Liver (tissue), 9 donors: ENCODE measurements around the gene KIF22. TPM values are rescaled to one million over a fixed set of nuclear protein-coding genes. Genes with fewer than 3 reads are reported as not detected.

ENCODE experiments used
- DNase-seq: peaks from one replicate; pipeline ENCODE4 v3.0.0-alpha.2; 2017; ENCODE audit warnings: low spot score
- H3K27ac ChIP-seq, 2 donors: one replicate each; pipeline ENCODE4 v1.7.0; 2013; ENCODE audit warnings: inconsistent platforms in 2 of 2, low read length in 2 of 2, control low read depth in 1 of 2, low read depth in 1 of 2, mild to moderate bottlenecking in 1 of 2
- H3K27me3 ChIP-seq, 4 donors: one replicate each; pipeline versions ENCODE4 v1.6.1 to v1.7.0; 2013; ENCODE audit warnings: low read length in 3 of 4, inconsistent platforms in 1 of 4, mild to moderate bottlenecking in 1 of 4, moderate library complexity in 1 of 4; ENCODE audit not compliant: control insufficient read depth in 4 of 4, insufficient read depth in 4 of 4
- H3K36me3 ChIP-seq, 4 donors: one replicate each; pipeline versions ENCODE4 v1.6.1 to v1.7.0; 2013; ENCODE audit warnings: low read length in 3 of 4, mild to moderate bottlenecking in 3 of 4, low read depth in 1 of 4, moderate library complexity in 1 of 4; ENCODE audit not compliant: control insufficient read depth in 4 of 4, insufficient read depth in 3 of 4
- H3K4me1 ChIP-seq, 4 donors: one replicate each; pipeline versions ENCODE4 v1.6.1 to v1.7.0; 2013; ENCODE audit warnings: low read length in 3 of 4, mild to moderate bottlenecking in 3 of 4, moderate library complexity in 1 of 4; ENCODE audit not compliant: control insufficient read depth in 4 of 4, insufficient read depth in 4 of 4
- H3K4me3 ChIP-seq, 3 donors: one replicate each; pipeline versions ENCODE4 v1.6.1 to v1.7.0; 2013; ENCODE audit warnings: low read length in 3 of 3, control low read depth in 1 of 3, low read depth in 1 of 3, mild to moderate bottlenecking in 1 of 3
- H3K9ac ChIP-seq, 2 donors: one replicate each; pipeline ENCODE4 v1.7.0; 2013; ENCODE audit warnings: low read length in 2 of 2, mild to moderate bottlenecking in 2 of 2, moderate library complexity in 2 of 2, control low read depth in 1 of 2, low read depth in 1 of 2
- H3K9me3 ChIP-seq, 4 donors: one replicate each; pipeline versions ENCODE4 v1.6.1 to v1.7.0; 2013; ENCODE audit warnings: low read length in 3 of 4; ENCODE audit not compliant: control insufficient read depth in 4 of 4
- EGR1 ChIP-seq, 2 donors: IDR thresholded peaks; 2 replicates each; pipeline ENCODE4 v1.6.1; 2016 to 2018; ENCODE audit warnings: antibody characterized with exemption in 2 of 2, low read depth in 2 of 2
- FOXA2 ChIP-seq: IDR thresholded peaks from 2 replicates; pipeline ENCODE4 v1.6.1; 2016; ENCODE audit warnings: antibody characterized with exemption
- HNF4A ChIP-seq, 2 donors: conservative IDR thresholded peaks; 2 replicates each; pipeline ENCODE4 v1.6.1; 2016; ENCODE audit warnings: antibody characterized with exemption in 2 of 2, mild to moderate bottlenecking in 2 of 2
- NR2F2 ChIP-seq: IDR thresholded peaks from 2 replicates; pipeline ENCODE4 v1.6.1; 2016; ENCODE audit warnings: antibody characterized with exemption
- RAD21 ChIP-seq, 2 donors: IDR thresholded peaks; 2 replicates each; pipeline ENCODE4 v1.6.1; 2016; ENCODE audit warnings: antibody characterized with exemption in 2 of 2, mild to moderate bottlenecking in 2 of 2
- RXRA ChIP-seq, 2 donors: IDR thresholded peaks; 2 replicates each; pipeline ENCODE4 v1.6.1; 2017 to 2018; ENCODE audit warnings: antibody characterized with exemption in 2 of 2, mild to moderate bottlenecking in 1 of 2
- SP1 ChIP-seq: IDR thresholded peaks from 2 replicates; pipeline ENCODE4 v1.6.1; 2018; ENCODE audit warnings: antibody characterized with exemption, mild to moderate bottlenecking
- TAF1 ChIP-seq: conservative IDR thresholded peaks from 2 replicates; pipeline ENCODE4 v1.6.1; 2016; ENCODE audit warnings: antibody characterized with exemption, mild to moderate bottlenecking
- WGBS: extraction: QIAGEN DNeasy Blood & Tissue Kit; methylation state at CpG from one replicate; pipeline ENCODE4 v1.1.7; 2013; 5-methylcytosine and 5-hydroxymethylcytosine counted together
- polyA plus RNA-seq, 2 donors: library from polyadenylated mRNA; stranded (reverse) in 1 of 2; unstranded in 1 of 2; fragments of 200-250 nt in 1 of 2; fragments of >200 nt in 1 of 2; fragmentation: Nextera tagmentation in 1 of 2; extraction: Ambion mirVana in 1 of 2; gene quantifications; one replicate each; pipeline versions ENCODE4 v1.2.1 to v1.2.3, GENCODE V29; 2013 to 2015
- total RNA-seq, 2 donors: library from RNA; depleted of rRNA; stranded (reverse); fragments of >200 nt; gene quantifications; one replicate each; pipeline ENCODE4 v1.2.3, GENCODE V29; 2014
- TF ChIP-seq, protein P1 (sequence below): IDR thresholded peaks from 2 replicates; pipeline ENCODE4 v1.6.1; 2016; ENCODE audit warnings: antibody characterized with exemption, mild to moderate bottlenecking
- TF ChIP-seq, protein P2 (sequence below): fragments of 150-350 bp; IDR thresholded peaks from 2 replicates; pipeline ENCODE4 v1.5.1; 2017; ENCODE audit warnings: improper control_type of control experiment, low read depth, low read length; ENCODE audit not compliant: missing input control
- TF ChIP-seq, protein P3 (sequence below): IDR thresholded peaks from 2 replicates; pipeline ENCODE4 v1.6.1; 2016; ENCODE audit warnings: antibody characterized with exemption
- donor health status: healthy.
- donor health status: healthy.
- donor health status: healthy.
- donor health status: healthy.
- donor health status: healthy.

The KIF22 gene
- total and polyA plus RNA-seq, 4 donors = 15.0 to 80.1 (median 49.3) TPM

DNA sequence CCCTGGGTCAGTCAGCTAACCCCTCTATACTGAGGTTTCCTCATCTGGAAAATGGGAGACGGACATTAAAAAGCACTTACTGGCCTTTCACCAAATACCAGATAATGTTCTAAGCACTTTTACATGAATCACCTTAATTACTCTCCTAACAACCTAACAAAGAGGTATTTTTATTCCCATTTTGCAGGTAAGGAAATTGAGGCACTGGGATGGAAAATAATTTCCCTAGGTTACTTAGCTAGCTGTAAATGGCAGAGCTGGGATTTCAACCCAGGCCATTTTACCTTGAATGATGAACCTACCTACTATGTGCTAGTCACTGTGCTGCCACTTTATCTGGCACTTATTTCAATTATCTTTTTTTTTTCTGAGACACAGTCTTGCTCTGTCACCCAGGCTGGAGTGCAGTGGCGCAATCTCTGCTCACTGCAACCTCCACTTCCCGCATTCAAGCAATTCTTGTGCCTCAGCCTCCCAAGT, 3.7 kb downstream of the KIF22 start:
- no peak for DNase-seq
- Histone ChIP-seq H3K36me3 (peaks cover 0 to 17% (median 5%) of the 10 kb centered on the region in 4 donors), H3K27ac (no peak overlapping the region), H3K27me3 (no peaks in the 10 kb centered on the region), H3K9ac (no peak overlapping the region), H3K4me3 (no peak overlapping the region), H3K9me3 (no peaks in the 10 kb centered on the region), H3K4me1 (peaks cover 3 to 22% (median 12%) of the 10 kb centered on the region in 4 donors)
- TF ChIP-seq RAD21 (IDR thresholded peaks at IDR 0.05) (no peak), FOXA2 (no peak), TAF1 (no peak), HNF4A (conservative IDR thresholded peaks at IDR 0.05) (no peak), RXRA (IDR thresholded peaks at IDR 0.05) (no peak), EGR1 (IDR thresholded peaks at IDR 0.05; ENCODE audit: low read depth in 2 of 2) (no peak)
- TF ChIP-seq, protein P1, sequence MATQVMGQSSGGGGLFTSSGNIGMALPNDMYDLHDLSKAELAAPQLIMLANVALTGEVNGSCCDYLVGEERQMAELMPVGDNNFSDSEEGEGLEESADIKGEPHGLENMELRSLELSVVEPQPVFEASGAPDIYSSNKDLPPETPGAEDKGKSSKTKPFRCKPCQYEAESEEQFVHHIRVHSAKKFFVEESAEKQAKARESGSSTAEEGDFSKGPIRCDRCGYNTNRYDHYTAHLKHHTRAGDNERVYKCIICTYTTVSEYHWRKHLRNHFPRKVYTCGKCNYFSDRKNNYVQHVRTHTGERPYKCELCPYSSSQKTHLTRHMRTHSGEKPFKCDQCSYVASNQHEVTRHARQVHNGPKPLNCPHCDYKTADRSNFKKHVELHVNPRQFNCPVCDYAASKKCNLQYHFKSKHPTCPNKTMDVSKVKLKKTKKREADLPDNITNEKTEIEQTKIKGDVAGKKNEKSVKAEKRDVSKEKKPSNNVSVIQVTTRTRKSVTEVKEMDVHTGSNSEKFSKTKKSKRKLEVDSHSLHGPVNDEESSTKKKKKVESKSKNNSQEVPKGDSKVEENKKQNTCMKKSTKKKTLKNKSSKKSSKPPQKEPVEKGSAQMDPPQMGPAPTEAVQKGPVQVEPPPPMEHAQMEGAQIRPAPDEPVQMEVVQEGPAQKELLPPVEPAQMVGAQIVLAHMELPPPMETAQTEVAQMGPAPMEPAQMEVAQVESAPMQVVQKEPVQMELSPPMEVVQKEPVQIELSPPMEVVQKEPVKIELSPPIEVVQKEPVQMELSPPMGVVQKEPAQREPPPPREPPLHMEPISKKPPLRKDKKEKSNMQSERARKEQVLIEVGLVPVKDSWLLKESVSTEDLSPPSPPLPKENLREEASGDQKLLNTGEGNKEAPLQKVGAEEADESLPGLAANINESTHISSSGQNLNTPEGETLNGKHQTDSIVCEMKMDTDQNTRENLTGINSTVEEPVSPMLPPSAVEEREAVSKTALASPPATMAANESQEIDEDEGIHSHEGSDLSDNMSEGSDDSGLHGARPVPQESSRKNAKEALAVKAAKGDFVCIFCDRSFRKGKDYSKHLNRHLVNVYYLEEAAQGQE = no peak
- TF ChIP-seq, protein P2, sequence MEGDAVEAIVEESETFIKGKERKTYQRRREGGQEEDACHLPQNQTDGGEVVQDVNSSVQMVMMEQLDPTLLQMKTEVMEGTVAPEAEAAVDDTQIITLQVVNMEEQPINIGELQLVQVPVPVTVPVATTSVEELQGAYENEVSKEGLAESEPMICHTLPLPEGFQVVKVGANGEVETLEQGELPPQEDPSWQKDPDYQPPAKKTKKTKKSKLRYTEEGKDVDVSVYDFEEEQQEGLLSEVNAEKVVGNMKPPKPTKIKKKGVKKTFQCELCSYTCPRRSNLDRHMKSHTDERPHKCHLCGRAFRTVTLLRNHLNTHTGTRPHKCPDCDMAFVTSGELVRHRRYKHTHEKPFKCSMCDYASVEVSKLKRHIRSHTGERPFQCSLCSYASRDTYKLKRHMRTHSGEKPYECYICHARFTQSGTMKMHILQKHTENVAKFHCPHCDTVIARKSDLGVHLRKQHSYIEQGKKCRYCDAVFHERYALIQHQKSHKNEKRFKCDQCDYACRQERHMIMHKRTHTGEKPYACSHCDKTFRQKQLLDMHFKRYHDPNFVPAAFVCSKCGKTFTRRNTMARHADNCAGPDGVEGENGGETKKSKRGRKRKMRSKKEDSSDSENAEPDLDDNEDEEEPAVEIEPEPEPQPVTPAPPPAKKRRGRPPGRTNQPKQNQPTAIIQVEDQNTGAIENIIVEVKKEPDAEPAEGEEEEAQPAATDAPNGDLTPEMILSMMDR = no peak
- 98% methylated on average over 3 of the region's 3 CpGs for WGBS

DNA sequence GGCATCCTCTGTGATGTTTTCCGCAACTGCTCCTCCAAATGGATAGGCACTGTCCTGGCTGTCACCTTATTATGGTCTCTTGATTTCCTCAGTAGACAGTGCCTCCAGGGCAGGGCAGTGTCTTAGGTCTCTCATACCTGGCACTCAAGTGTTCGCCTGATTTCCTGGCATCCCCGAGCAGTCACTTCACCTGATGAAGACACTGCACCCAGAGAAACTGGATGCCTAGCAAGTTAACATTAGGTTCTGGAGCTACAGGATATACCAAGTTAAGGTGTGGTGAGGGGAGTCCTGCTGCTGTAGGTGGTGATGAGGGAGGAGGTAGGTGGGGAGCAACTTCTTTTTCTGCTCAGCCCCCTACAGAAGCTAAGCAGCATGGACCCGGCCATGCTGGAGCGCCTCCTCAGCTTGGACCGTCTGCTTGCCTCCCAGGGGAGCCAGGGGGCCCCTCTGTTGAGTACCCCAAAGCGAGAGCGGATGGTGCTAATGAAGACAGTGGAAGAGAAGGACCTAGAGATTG, 11.9 kb downstream of the KIF22 start:
- Histone ChIP-seq H3K4me3 (no peak overlapping the region), H3K27me3 (no peaks in the 10 kb centered on the region), H3K9ac (no peak overlapping the region), H3K27ac (no peak overlapping the region), H3K36me3 (peaks cover 0 to 20% (median 6%) of the 10 kb centered on the region in 4 donors), H3K9me3 (no peaks in the 10 kb centered on the region), H3K4me1 (peaks cover 5 to 17% (median 11%) of the 10 kb centered on the region in 4 donors)
- 96% methylated on average over 8 of the region's 8 CpGs for WGBS
- TF ChIP-seq HNF4A (conservative IDR thresholded peaks at IDR 0.05) (no peak), RXRA (IDR thresholded peaks at IDR 0.05) (no peak), SP1 (no peak), NR2F2 (no peak)
- TF ChIP-seq, protein P3, sequence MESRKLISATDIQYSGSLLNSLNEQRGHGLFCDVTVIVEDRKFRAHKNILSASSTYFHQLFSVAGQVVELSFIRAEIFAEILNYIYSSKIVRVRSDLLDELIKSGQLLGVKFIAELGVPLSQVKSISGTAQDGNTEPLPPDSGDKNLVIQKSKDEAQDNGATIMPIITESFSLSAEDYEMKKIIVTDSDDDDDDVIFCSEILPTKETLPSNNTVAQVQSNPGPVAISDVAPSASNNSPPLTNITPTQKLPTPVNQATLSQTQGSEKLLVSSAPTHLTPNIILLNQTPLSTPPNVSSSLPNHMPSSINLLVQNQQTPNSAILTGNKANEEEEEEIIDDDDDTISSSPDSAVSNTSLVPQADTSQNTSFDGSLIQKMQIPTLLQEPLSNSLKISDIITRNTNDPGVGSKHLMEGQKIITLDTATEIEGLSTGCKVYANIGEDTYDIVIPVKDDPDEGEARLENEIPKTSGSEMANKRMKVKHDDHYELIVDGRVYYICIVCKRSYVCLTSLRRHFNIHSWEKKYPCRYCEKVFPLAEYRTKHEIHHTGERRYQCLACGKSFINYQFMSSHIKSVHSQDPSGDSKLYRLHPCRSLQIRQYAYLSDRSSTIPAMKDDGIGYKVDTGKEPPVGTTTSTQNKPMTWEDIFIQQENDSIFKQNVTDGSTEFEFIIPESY = no peak
- no peak for DNase-seq
